Karpas-422 (cell line): ENCODE results near the gene SMAP2. TPM values are rescaled to one million over a fixed set of nuclear protein-coding genes. Genes with fewer than 3 reads are reported as not detected.

Experiments used
- DNase-seq: peaks from one replicate; pipeline ENCODE4 v3.0.0-alpha.2; 2015
- H2AFZ ChIP-seq: fragments of 200-600 bp; sonication (generic); 2 replicates; pipeline ENCODE4 v1.6.1; 2014; ENCODE audit warnings: antibody characterized with exemption, low read length, mixed read lengths
- H3K27ac ChIP-seq: fragments of 200-600 bp; sonication (generic); 2 replicates; pipeline ENCODE4 v1.5.1; 2014; ENCODE audit warnings: mild to moderate bottlenecking, low read length, moderate library complexity
- H3K27me3 ChIP-seq: fragments of 200-600 bp; sonication (generic); 2 replicates; pipeline ENCODE4 v1.6.1; 2014; ENCODE audit warnings: low read length, mixed read lengths
- H3K36me3 ChIP-seq: fragments of 200-600 bp; sonication (generic); 2 replicates; pipeline ENCODE4 v1.6.1; 2014; ENCODE audit warnings: low read length, mixed read lengths; ENCODE audit not compliant: insufficient read depth
- H3K4me1 ChIP-seq: fragments of 200-600 bp; sonication (generic); 2 replicates; pipeline ENCODE4 v1.6.1; 2014; ENCODE audit warnings: mild to moderate bottlenecking, low read length, mixed read lengths
- H3K4me2 ChIP-seq: fragments of 200-600 bp; sonication (generic); 2 replicates; pipeline ENCODE4 v1.6.1; 2014; ENCODE audit warnings: low read length, low read depth, mild to moderate bottlenecking; ENCODE audit not compliant: poor library complexity, severe bottlenecking
- H3K4me3 ChIP-seq: fragments of 200-600 bp; sonication (generic); 2 replicates; pipeline ENCODE4 v1.5.1; 2014; ENCODE audit warnings: mild to moderate bottlenecking, antibody characterized with exemption, low read length, mixed read lengths
- H3K79me2 ChIP-seq: fragments of 200-600 bp; sonication (generic); 2 replicates; pipeline ENCODE4 v1.6.1; 2014; ENCODE audit warnings: mild to moderate bottlenecking, low read length, mixed read lengths
- H3K9ac ChIP-seq: fragments of 200-600 bp; sonication (generic); 2 replicates; pipeline ENCODE4 v1.6.0; 2014; ENCODE audit warnings: low read length
- H3K9me2 ChIP-seq: fragments of 200-600 bp; sonication (generic), shearing (Covaris generic); replicated peaks from 2 replicates; pipeline ENCODE4 v1.6.0; 2014; ENCODE audit warnings: mild to moderate bottlenecking, low read length, moderate library complexity; ENCODE audit not compliant: insufficient read depth
- H3K9me3 ChIP-seq: fragments of 300-700, 200-600 bp; sonication (generic); 2 replicates; pipeline ENCODE4 v1.6.1; 2014; ENCODE audit warnings: low read length, mixed read lengths
- H4K20me1 ChIP-seq: fragments of 200-600 bp; sonication (generic); 2 replicates; pipeline ENCODE4 v1.6.1; 2014; ENCODE audit warnings: mild to moderate bottlenecking, antibody characterized with exemption, low read length, low read depth; ENCODE audit not compliant: insufficient read depth
- total RNA-seq: library from RNA; depleted of rRNA; stranded (reverse); fragments of >200 nt; shearing (Covaris generic); gene quantifications from 2 replicates; pipeline ENCODE4 v1.2.3, GENCODE V29; 2014; ENCODE audit warnings: low replicate concordance

Gene SMAP2
- total RNA-seq, 1 experiment from 2014 or later: 37.5 TPM

DNA sequence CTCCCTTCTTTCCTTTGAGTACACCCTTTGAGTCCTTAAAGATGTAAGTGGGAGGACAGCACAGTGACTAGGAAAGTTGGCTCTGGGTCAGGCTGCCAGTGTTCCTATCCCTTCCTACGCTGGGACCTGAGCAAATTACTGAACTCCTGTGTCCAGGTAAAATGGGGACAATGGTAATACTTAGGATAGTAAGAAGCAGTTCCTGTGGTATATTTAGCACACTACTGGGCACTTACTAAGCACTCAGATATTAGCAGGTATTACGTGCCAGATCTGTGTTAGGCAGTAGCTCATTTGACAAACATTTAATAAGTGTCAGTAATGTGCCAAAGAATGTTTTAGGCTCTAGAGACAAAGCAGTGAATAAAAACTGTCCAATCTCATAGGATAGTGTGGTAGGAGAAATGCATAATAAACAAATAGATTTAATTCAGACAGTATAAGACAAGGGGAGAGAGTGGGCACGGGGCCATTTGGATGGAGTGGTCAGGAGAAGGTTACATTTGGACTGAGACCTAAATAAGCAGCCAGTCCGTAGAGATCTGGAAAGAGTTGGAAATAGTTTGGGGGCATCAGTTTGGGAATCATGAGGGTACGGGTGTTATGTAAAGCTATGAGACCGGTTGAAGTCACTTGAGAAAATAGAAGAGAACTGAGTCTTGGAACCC, 50.6 kb downstream of the SMAP2 start:
- no peak overlapping the region for H3K9ac ChIP-seq
- H3K79me2 ChIP-seq: no peaks in the 10 kb centered on the region
- H4K20me1 ChIP-seq: no peaks in the 10 kb centered on the region
- no peaks in the 10 kb centered on the region for H3K27me3 ChIP-seq
- no peak overlapping the region for H3K4me2 ChIP-seq
- H3K36me3 ChIP-seq: no peaks in the 10 kb centered on the region
- no peak overlapping the region for H2AFZ ChIP-seq
- no peaks in the 10 kb centered on the region for H3K9me2 ChIP-seq
- no peak overlapping the region for H3K27ac ChIP-seq
- H3K4me3 ChIP-seq: no peak overlapping the region
- H3K4me1 ChIP-seq: no peaks in the 10 kb centered on the region
- no peaks in the 10 kb centered on the region for H3K9me3 ChIP-seq
- no peak for DNase-seq

DNA sequence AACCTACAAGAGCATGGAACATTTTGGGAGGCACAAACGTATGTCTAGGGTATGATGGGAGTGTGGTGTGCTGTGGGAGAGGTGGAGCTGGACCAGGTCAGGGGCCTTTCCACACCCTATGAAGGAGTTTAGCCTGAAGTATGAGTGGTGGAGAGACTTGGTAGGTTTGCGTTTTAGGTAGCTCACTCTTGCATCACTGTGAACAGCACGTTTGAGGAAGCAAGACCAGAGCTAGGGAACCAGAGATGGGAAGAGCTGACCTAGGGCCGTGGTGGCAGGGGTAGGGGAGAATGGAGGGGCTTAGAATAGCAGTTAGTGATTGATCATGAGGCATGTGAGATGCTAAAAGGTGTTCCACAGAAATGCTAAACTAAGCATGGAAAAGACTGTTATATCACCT, 51.7 kb downstream of the SMAP2 start:
- H3K4me1 ChIP-seq: no peaks in the 10 kb centered on the region
- H2AFZ ChIP-seq: no peak overlapping the region
- H3K27ac ChIP-seq: no peak overlapping the region
- H3K36me3 ChIP-seq: no peaks in the 10 kb centered on the region
- H3K9me3 ChIP-seq: no peaks in the 10 kb centered on the region
- no peaks in the 10 kb centered on the region for H3K9me2 ChIP-seq
- no peak overlapping the region for H3K4me3 ChIP-seq
- H3K9ac ChIP-seq: no peak overlapping the region
- no peak overlapping the region for H3K4me2 ChIP-seq
- H4K20me1 ChIP-seq: no peaks in the 10 kb centered on the region
- no peaks in the 10 kb centered on the region for H3K27me3 ChIP-seq
- H3K79me2 ChIP-seq: no peaks in the 10 kb centered on the region
- no peak for DNase-seq

DNA sequence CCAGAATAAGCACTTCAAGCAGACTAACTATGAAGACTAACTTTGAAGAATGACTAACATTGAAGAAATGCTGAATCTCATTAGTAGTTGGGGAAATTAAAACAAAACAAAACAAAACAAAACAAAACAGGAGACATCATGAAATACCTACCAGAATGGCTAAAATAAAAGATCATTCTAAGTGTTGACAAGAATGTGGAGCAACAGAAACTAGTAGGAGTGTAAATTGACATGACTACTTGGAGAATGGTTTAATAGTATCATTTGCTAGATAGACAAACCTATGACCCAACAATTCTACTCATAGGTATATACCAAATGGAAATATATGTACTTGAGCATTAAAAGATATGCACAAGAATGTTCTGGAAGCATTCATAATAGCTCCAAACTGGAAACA, 57.9 kb downstream of the SMAP2 start:
- no peaks in the 10 kb centered on the region for H3K27me3 ChIP-seq
- H3K79me2 ChIP-seq: no peaks in the 10 kb centered on the region
- H3K27ac ChIP-seq: no peak overlapping the region
- no peaks in the 10 kb centered on the region for H4K20me1 ChIP-seq
- H3K9ac ChIP-seq: no peak overlapping the region
- H3K4me1 ChIP-seq: no peaks in the 10 kb centered on the region
- H3K4me2 ChIP-seq: no peak overlapping the region
- no peak overlapping the region for H3K4me3 ChIP-seq
- H3K9me2 ChIP-seq: no peaks in the 10 kb centered on the region
- no peaks in the 10 kb centered on the region for H3K9me3 ChIP-seq
- no peak for DNase-seq
- H2AFZ ChIP-seq: no peak overlapping the region
- H3K36me3 ChIP-seq: no peaks in the 10 kb centered on the region

DNA sequence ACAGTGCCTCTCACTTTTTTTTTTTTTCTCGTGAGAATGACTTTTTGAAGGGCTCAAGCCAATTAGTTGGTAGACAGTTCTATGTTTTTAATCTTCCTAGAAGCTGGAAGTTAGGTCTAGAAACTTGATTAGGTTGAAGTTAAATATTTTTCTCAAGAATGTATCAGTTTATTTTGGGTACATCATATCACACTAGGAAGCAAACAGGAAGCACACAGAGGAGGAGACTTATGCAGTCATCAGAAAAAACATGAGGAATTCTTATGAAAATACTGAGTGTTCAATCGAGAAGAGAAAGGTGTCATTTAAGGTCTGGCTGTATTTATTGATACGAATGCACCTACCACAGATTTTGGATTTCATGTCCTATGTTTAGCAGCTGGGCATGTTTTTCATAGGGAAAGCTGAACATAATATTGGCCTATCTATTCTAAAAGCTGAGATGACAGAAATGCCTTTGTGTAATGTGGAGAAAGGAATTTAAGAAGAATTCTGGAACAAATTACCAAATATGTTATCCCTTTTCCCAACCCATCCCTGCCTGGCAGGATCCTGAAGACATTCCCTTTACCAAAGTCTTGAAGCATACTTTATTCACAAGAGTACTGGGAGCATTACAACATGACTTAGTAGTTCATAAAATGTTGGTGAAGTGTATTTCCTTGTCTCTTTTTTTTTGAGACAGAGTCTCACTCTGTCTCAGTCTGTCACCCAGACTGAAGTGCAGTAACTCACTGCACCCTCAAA, 59.3 kb downstream of the SMAP2 start:
- no peaks in the 10 kb centered on the region for H3K9me2 ChIP-seq
- no peak overlapping the region for H2AFZ ChIP-seq
- no peaks in the 10 kb centered on the region for H3K27me3 ChIP-seq
- no peaks in the 10 kb centered on the region for H3K9me3 ChIP-seq
- no peaks in the 10 kb centered on the region for H3K79me2 ChIP-seq
- no peak overlapping the region for H3K27ac ChIP-seq
- no peak overlapping the region for H3K4me2 ChIP-seq
- DNase-seq: no peak
- no peak overlapping the region for H3K9ac ChIP-seq
- no peaks in the 10 kb centered on the region for H4K20me1 ChIP-seq
- no peak overlapping the region for H3K4me3 ChIP-seq
- no peaks in the 10 kb centered on the region for H3K36me3 ChIP-seq
- H3K4me1 ChIP-seq: no peaks in the 10 kb centered on the region

DNA sequence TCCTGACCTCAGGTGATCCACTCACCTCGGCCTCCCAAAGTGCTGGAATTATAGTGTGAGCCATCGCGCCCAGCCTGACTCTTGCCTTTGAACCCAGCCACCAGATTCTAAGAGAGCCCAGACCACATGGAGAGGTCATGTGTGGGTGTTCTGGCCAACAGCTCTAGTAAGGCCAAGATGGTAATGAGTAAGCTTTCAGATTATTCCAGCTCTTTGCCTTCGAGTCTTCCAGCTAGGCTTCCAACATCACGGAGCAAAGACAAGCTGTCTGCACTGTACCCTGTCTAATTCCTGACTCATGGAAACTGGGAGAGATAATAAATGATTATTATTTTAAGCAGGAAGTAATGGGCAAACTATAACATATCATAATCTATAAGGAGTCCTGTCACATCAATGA, 61.9 kb downstream of the SMAP2 start:
- H3K27ac ChIP-seq: no peak overlapping the region
- H3K4me2 ChIP-seq: no peak overlapping the region
- no peaks in the 10 kb centered on the region for H3K27me3 ChIP-seq
- H3K9ac ChIP-seq: no peak overlapping the region
- H3K4me1 ChIP-seq: no peaks in the 10 kb centered on the region
- no peaks in the 10 kb centered on the region for H3K9me3 ChIP-seq
- H4K20me1 ChIP-seq: no peaks in the 10 kb centered on the region
- no peaks in the 10 kb centered on the region for H3K36me3 ChIP-seq
- DNase-seq: no peak
- no peak overlapping the region for H2AFZ ChIP-seq
- H3K79me2 ChIP-seq: no peaks in the 10 kb centered on the region
- H3K9me2 ChIP-seq: no peaks in the 10 kb centered on the region
- no peak overlapping the region for H3K4me3 ChIP-seq

DNA sequence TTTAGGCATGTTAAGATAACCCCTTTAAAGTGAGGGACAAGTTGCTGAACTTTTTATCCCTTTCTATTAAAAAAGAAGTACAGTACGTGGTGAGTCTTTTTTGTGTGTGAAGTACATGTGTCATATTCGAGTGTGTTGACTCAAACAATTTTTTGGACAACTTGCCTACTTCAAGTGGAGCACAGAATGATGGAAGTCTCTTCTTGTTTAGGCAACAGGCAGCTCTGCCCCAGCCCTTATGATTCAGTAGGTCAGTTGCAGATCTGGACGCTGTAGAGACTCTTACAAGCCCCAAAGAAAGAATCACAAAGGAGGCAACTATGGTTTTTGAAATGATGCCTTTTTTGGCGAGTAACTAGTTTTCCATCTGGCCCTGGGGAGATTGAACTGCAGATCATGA, 62.3 kb downstream of the SMAP2 start:
- Histone ChIP-seq H3K27me3 (no peaks in the 10 kb centered on the region), H4K20me1 (no peaks in the 10 kb centered on the region), H3K36me3 (no peaks in the 10 kb centered on the region), H3K9me2 (no peaks in the 10 kb centered on the region), H3K79me2 (no peaks in the 10 kb centered on the region), H3K4me3 (no peak overlapping the region), H2AFZ (no peak overlapping the region), H3K27ac (no peak overlapping the region), H3K4me2 (no peak overlapping the region), H3K9me3 (no peaks in the 10 kb centered on the region), H3K4me1 (no peaks in the 10 kb centered on the region), H3K9ac (no peak overlapping the region)
- no peak for DNase-seq

DNA sequence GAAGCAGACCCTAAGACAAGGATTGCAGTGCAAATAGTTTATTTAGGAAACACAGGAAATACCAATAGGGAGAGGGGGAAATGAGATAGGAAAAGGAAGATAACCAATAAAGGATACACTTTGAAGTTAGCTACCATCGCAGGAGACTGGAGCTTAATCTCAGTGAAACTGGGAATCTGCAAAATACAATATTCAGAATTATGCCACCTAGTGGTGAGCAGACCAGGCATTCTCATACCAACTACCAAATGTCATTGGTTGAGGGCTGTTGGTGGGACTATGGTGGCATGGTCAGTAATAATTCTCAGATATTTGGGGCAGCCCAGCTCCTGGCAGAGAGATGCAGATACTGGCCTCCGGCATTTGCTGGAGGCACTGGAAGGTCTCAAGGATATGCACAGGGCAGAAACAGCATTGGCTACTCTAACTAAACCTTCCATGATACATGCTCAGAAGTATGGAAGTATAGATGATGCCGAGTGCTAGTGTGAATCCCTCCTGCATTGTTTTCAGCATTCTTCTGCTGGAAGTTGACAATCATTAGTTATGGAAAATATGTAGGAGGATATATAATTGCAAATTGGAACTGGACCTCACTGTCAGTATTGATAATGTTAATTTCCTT, 65.0 kb downstream of the SMAP2 start:
- Histone ChIP-seq H3K4me1 (no peaks in the 10 kb centered on the region), H3K9me3 (no peaks in the 10 kb centered on the region), H2AFZ (no peak overlapping the region), H3K4me3 (no peak overlapping the region), H3K79me2 (no peaks in the 10 kb centered on the region), H3K36me3 (no peaks in the 10 kb centered on the region), H3K9ac (no peak overlapping the region), H3K4me2 (no peak overlapping the region), H3K27ac (no peak overlapping the region), H4K20me1 (no peaks in the 10 kb centered on the region), H3K27me3 (no peaks in the 10 kb centered on the region), H3K9me2 (no peaks in the 10 kb centered on the region; the same call in 1 of the 2 replicates)
- peak; percentile 74 for DNase-seq

DNA sequence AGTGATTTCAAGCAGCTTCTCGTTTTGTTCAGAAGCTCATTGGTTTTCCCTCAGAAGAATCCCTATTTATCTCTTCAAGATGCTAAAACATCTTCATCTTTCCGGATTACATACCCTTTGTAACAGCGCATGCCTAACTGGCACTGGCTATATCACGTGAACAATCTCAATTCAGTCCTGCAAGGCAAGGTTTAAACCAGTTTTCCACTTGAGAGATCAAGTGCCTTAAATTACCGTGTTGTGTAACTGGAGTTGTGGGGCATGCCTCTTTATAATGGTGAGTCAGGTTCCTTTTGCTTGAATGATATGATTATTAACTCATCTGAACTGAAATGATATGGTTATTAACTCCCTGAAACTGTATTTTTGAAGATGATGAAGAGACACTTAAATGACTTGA, 65.7 kb downstream of the SMAP2 start:
- no peaks in the 10 kb centered on the region for H4K20me1 ChIP-seq
- no peaks in the 10 kb centered on the region for H3K79me2 ChIP-seq
- no peak overlapping the region for H3K9ac ChIP-seq
- no peak overlapping the region for H3K27ac ChIP-seq
- H3K9me2 ChIP-seq: no peaks in the 10 kb centered on the region; the same call in 1 of the 2 replicates
- no peaks in the 10 kb centered on the region for H3K9me3 ChIP-seq
- no peak overlapping the region for H3K4me3 ChIP-seq
- no peak for DNase-seq
- H3K36me3 ChIP-seq: no peaks in the 10 kb centered on the region
- no peak overlapping the region for H3K4me2 ChIP-seq
- no peaks in the 10 kb centered on the region for H3K27me3 ChIP-seq
- no peak overlapping the region for H2AFZ ChIP-seq
- no peaks in the 10 kb centered on the region for H3K4me1 ChIP-seq
